Stimulated activated CD8-positive, alpha-beta memory T cell treated with anti-CD3 and anti-CD28 coated beads, Interleukin-4, amount 100 ng/mL, for 24 hours (primary cell): Measurements from ENCODE around the gene ADAMTS4.
"Not testable (repeated sequence)": the region's sequence is repeated elsewhere in the genome, so short reads cannot be mapped to it uniquely, and the experiment has no call there.

Experiments used
- DNase-seq: peaks from one replicate; pipeline ENCODE4 v3.0.0-alpha.2; 2020; ENCODE audit warnings: low read depth

Gene ADAMTS4, protein sequence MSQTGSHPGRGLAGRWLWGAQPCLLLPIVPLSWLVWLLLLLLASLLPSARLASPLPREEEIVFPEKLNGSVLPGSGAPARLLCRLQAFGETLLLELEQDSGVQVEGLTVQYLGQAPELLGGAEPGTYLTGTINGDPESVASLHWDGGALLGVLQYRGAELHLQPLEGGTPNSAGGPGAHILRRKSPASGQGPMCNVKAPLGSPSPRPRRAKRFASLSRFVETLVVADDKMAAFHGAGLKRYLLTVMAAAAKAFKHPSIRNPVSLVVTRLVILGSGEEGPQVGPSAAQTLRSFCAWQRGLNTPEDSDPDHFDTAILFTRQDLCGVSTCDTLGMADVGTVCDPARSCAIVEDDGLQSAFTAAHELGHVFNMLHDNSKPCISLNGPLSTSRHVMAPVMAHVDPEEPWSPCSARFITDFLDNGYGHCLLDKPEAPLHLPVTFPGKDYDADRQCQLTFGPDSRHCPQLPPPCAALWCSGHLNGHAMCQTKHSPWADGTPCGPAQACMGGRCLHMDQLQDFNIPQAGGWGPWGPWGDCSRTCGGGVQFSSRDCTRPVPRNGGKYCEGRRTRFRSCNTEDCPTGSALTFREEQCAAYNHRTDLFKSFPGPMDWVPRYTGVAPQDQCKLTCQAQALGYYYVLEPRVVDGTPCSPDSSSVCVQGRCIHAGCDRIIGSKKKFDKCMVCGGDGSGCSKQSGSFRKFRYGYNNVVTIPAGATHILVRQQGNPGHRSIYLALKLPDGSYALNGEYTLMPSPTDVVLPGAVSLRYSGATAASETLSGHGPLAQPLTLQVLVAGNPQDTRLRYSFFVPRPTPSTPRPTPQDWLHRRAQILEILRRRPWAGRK

DNA sequence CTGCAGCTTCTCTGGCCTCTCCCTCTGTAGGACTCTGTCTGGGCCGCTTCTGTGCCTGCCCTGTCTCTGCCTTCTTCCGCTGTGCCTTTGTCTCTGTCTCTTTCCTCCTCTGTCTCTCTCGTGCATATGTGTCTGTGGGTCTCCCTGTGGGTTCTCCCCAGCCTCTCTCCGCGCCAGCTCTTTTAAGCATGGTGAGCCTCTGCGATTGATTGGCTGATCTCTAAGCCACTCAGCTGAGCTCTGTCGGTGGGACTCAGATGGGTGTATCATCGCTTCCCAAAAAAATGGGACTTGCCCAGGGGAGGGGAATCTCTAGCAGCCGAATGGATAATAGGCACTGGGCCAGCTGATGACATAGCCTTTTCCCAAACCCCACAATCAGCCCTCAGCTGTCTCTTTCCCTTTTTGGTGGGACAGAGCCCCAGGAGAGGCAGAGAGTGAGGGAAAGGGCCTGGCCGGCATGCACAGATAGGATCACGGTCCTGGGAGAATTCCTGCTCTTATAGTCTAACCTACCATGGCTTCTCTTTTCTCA is at the start of gene ADAMTS4:
ADAMTS4 (minus strand) TSS at position 158 of the 535 bp plus-strand sequence. CDS start 427 bp downstream, outside the sequence.
- no peak for DNase-seq

DNA sequence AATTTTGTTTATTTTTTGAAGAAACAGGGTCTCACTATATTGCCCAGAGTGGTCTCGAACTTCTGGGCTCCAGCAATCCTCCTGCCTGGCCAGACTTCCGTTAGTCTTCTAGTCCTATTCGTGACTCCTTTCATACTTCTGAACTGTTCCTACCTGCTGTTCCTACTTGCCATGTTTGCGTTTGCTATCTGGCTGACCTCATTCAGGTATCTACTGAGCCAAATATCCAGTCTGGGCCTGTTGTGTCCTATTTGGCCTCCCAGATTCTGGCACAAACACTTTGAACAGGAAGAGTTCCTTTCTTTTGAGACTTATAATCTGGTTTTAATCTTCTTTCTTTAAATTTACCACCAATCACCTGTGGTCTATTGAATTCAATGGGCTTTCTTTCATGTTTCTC is 46.0 kb upstream of the ADAMTS4 start:
- DNase-seq = no peak

DNA sequence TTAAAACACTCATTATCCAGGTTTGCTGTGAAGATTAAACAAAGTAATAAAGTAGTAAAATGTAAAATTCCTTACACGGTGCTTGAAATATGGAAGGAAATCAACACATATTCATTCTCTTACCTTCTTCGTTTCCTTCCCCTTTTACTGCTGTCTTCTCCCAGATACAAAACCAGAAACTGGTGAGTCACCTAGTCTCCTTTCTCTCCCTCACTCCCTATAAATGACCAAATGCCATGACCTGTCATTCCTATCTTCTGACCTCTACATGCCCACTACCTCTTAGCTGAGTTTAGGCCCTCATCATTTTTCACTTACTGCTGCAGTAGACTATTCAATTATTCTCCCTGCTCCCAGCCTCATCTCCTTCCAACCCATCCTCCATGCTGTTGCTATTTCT is 43.5 kb upstream of the ADAMTS4 start:
- DNase-seq = no peak

DNA sequence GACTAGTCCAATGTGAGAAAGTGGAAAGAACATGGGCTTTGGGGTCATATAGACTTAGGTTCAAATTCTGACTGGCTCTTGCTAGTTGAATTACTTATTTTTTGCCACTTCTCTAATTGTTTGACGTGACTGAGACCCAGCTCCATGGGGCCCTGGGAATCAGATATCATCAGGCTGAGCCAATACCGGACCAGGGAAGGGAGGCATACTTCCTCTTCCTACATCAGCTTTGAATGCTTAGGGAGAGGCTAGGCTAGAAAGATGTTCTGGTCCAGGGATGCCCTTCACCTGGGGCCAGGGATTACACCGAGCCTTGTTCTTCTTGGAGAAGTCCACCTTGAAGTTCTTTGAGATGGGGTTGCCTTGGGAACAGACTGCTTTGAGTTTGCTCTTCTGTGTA is 42.8 kb upstream of the ADAMTS4 start:
- no peak for DNase-seq

DNA sequence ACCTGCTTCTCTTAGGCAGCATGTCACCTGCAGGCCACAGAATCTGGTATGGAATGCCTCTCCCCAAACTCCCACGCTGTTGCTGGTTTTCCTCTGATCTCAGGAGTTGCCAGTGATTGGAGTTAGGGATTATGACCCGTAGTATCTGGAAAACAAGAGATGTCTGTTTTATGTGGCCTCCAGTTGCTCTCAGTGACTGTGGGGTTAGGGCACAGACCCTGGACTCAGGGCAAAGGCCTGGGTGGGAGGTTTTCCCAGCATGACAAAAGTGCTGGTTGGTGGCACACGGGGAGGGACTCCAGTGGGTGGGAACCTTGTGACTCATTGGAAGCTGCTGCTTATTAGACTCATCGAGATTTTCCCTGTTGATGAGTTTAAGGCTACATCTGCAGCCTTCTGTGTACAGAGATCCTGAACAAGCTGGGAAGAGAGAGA is 39.2 kb upstream of the ADAMTS4 start, which contains the start of gene NR1I3:
NR1I3 (minus strand) TSS at position 165 of the 435 bp plus-strand sequence. CDS start 1,638 bp downstream, outside the sequence.
- DNase-seq = no peak

DNA sequence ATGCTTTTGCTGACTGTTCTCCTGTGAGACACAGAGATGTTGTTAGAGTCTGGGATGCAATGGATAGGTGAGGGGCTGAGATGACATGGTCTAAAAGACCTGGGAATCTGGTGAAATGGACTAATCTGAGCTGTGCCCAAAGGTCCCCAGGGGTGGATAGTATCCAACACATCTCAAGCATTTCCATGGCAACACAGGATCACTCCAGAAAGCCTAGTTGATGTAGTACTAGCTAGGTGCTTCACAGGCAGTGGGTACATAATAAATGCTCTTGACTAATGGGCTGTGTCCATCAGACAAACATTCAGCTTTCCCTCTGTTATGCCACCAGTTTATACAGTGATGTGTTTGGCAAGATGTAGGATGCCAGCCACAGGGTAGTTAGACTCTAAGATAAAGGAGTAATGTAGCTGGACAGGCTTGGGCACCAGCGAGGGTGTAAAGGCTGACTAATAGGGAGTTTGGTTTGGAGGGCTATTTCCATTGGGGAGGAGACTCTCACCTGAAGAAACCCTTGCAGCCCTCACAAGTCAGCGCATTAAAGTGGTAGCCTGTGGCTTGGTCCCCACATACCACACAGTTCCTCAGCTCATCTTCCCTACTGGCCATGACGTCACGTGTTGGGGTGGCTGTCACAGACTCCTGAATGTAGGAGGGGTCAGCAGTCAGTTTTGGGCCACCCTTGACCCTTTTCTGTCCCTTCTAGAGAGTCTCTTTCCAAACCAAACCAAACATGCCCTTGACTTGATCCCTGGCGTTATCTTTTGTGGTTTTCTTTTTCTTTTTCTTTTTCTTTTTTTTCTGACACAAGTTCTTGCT is 37.3 kb upstream of the ADAMTS4 start:
- no peak for DNase-seq

DNA sequence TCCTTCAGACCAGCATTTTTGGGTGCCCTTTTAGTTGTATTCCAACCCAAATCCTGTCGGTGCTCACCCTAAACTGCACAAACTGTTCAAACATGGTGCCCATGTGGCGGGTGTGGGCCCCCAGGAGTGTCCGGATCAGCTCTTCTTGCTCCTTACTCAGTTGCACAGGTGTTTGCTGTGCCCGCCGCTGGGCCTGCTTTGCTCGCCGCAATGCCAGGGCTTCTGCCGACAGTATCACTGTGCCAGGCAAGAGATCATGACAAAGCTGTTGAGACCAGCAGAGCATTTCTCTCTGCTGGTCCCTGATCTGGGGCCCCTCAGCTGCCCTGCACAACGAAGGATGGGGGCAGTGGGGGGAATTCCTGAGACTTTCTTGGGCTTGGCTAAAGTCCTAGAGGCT is 34.2 kb upstream of the ADAMTS4 start:
- DNase-seq = no peak

DNA sequence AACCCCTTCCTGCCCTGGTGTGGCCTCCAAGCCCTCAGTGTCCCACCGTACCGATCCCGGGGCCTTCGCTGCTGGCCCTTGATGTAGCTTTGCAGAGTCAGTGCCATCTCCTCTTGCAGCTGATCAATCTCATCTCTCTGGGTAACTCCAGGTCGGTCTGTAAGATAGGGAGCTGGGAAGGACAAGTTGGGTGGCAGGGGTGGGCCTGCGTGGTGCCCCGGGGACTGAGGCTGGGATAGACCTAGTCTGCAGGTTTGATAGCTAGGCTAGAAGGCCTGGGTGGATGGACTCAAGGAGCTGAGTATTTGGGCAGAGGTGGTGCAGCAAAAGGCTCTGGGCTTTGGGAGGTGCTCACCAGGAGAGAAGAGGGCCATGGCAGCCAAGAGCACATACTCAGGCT is 31.9 kb upstream of the ADAMTS4 start:
- DNase-seq = no peak

DNA sequence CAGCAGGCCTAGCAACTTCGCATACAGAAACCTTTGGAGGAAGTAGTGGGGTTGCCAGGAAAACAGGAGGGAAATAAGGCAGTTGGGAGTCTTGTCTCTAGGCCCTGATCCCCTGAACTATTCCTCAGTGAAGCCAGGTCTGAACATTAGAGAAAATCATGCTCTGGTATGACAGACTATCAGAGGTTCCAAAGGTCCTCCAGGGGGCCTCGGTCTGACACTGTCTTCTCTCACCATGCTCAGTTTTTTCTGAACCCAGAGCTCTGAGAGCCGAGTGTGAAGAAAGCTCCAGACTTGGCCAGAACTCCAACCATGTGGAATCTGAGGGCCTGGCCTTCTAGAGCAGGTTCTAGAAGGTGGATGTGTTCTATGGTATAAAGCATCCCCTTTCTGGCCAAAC is 31.0 kb upstream of the ADAMTS4 start:
- no peak for DNase-seq

DNA sequence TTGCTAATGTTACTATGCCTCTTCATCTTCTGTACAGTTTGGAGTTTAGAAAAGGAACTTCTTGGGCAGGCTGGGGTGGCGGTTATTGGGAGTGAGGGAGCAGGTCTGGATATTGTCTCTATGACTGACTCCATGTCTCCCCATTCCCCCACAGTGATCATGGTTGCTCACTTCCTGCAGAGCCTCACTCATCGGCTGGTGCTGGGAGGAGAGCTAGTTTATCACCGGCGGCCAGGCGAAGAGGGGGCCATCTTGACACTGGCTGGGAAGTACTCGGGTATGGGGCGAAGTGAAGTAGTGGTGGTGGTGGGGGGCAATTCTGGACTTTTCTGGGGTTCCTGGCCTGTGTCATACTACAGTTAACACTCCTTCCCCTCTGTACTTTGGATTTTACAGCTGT is 29.2 kb upstream of the ADAMTS4 start:
- no peak for DNase-seq

DNA sequence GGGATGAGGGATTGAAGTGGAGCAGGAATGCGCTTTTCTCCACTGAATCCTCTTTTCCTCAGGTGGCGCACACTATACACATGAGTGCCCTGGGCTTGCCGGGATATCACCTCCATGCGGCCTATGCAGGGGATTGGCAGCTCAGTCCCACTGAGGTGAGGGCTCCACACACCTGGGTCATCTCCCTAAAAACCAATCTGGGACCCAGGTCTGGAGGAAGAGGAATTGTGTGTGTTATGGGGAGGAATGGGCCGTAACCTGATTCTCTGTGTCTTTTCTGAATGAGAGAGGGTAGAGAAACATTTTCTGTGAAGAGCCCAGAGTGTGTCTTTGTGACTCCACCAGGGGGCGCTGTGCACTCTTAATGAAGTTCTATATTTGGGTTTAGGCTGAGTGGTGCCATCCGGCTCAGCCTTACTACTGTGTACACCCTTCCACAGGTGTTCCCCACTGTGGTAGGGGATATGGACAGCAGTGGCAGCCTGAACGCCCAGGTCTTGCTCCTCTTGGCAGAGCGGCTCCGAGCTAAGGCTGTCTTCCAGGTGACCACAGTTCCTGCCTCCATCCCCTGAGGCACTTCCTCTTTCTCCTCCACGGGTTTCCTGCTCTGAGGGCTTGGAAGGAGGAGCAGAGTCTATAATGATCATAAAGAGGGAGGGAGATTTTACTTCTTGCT is 28.5 kb upstream of the ADAMTS4 start:
- DNase-seq = peak; percentile 79

DNA sequence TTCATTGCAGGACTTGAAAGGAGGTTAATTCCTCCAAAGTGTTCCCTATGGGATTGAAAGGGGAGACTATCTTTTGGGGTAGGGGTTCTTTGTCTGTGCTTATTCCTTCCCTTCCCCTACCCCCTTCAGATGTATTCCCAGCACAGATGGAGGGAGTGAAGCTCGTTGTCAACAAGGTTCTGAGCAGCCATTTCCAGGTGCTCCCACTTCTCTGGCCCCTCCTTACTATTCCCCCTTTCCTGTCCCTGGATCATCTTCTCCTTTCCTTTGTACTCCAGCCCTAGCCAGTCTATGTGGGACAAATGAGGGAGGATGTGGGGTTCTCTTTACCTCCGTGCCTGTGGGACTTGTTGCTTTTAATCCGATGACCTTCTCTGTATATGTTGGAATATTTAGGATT is 27.9 kb upstream of the ADAMTS4 start:
- no peak for DNase-seq

DNA sequence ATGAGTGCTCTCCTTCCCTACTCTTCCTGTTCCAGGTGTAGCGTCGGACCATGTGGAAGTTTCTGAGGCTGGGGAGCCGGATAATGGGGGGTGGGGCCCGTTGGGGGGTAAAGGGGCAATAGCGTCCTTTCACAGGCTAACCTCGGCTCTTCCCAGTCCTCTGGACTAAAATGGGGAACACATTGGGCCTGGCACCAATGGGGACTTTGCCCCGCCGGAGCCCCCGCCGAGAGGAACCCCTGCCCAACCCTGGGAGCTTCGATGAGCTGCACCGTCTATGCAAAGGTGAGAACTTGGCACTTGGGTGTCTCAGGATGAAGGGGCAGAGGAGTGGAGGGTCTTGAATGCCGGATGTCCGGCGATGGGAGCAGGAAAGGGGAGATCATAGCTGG is 27.5 kb upstream of the ADAMTS4 start:
- DNase-seq = no peak

DNA sequence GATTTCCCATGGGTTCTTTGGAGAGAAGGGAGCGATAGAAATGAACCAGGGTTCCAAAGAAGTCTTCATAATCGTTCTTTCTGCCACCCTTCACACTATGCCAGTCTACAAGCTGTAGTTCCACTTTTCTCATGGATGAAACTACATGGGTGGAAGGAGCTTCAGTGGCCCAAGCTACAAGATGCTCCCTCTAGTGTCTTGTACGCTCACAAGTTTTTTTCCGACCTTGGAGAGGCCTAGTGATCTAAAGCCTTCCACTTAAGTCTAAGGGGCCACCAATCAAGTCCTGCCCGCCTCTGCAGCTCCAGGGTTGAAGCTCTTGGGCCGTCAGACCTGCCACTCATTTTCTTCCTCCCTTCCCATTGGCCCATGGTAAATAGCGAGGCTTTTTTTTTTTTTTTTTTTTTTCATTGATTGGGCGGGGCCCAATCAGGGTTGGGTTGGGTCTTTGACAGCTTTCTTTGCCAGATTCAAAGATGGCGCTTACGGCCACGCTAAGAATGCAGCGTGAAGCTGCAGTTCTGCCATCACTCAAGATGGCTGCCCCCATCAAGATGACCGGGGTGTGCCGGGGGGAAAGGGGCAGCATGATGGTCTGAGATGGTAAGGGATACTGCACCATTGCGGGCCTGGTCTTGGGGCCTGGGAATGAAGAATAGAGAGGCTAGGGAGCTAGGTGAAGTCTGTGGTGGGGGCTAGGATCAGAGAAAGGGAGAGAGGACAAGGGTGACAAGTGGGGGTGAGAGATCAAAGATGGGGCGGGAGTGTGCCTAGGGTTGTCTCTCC is 26.9 kb upstream of the ADAMTS4 start, which contains the start of gene TOMM40L:
TOMM40L (plus strand) TSS at position 527 of the 786 bp plus-strand sequence. CDS start 430 bp downstream, outside the sequence.
- peak; percentile 73 for DNase-seq

DNA sequence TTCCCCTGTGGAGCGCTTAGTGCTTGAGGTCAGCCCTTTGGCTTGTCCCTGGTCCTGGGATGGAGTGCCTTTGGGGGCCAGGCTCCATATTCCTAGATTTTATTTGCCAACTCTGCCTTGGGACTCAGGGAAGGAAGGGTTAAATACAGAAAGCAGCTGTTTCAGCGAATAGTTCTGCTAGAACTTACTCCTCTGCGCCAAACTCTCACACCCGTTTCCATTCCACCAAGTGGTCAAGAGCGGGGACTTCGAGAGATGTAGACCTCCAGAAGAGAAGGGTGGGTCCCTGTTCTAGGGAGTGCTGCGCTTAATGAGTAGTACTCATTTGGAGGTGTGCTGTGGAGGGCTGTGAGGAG is 26.3 kb upstream of the ADAMTS4 start:
- DNase-seq = no peak

DNA sequence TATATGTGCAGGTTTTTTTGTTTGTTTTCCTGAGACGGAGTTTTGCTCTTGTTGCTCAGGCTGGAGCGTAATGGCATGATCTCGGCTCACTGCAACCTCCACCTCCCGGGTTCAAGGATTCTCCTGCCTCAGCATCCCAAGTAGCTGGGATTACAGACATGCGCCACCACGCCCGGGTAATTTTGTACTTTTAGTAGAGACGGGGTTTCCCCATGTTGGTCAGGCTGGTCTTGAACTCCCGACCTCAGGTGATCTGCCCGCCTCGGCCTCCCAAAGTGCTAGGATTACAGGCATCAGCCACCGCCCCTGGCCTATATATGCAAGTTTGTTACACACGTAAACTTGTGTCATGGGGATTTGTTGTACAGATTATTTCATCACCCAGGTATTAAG is 25.8 kb upstream of the ADAMTS4 start:
- not testable (repeated sequence) for DNase-seq

DNA sequence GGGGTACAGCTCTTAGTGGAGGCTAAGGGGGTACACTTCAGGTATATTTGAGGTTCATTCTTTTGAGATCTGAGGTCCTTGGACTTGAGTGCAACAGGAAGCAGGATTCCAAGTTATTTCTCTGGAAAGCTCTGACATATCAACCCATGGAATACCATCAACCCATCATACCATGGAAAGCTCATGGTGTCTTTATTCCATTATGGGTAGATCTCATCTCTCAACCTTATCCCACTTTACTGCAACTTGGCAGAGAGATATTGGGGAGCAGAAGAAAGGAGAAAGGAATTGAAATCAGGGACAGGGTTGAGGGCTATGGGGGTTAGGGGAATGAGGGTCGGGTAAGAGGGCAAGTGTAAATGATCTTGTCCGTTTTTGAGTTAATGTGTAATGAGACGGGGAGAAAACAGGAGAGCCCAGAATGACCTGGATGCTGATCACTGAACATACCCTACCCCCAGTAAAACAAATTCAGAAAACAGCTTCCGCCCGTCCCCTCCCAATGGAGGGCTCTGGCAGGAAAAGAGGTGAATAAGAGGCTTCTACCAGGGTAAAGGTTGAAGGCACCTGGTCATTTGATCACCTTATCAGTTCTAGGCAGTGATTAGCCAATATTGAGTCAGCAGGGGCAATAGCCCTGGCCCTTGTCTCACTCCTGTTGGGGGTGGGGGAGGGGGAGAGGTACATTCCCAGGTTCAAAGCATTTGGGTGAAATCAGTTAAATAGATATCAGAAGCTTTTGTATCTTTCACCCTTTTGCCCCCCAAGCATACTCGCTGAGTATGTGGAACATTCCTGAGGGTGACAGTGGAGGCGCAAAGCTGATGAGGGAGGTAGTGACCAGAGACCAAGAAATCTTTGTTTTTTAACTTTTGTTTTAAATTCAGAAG is 25.2 kb upstream of the ADAMTS4 start:
- DNase-seq = no peak

DNA sequence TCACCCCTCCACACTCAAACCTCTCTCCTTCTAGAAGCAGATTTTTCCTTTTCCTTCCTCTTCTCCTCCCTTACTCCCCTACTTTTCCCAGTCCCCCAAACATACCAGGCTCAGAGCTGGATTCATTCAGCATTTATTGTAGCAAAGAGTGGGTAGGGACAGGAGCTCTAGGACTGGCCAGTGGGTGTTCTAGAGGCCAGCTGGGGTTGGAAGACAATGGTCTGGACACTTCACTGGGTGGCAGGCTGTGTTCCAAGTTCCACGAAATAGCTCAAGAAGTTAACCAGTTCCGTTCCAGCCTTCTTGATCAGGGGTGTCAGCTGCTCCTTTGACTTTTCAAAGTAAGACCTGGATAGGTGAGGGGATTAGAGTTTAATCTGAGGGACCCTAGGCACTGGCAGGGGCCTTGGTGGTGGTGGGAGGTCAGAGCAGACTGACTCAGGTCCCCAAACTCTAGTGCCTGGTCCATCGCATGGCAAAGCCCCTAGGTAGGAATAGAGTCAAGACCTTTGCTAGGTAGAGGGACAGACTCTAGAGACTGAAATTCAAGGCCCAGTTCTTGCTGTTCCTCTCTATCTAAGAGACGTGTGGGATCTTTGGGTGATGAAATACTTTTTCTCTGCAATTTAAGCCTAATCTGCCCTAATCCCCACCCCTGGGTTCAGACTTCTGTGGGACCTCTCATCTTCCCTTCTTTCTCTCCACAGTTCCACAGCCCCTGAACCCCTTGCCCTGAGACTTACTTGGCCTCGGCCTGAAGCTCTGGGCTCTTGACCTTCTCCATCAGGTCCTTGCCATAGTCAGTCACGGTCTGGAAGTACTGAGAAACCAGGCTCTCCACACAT is 23.5 kb upstream of the ADAMTS4 start:
- no peak for DNase-seq
